Endodermal cell (in vitro differentiated cells): Measurements from ENCODE around the gene PAPOLB. TPM values are rescaled to one million over a fixed set of nuclear protein-coding genes. Genes with fewer than 3 reads are reported as not detected.

Experiments
- DNase-seq: peaks from one replicate; pipeline ENCODE4 v3.0.0-alpha.2; 2017
- H3K27ac ChIP-seq: 2 replicates; pipeline ENCODE4 v1.5.1; 2013; ENCODE audit warnings: mild to moderate bottlenecking, low read depth, low read length, moderate library complexity
- H3K27me3 ChIP-seq: 2 replicates; pipeline ENCODE4 v1.6.1; 2013; ENCODE audit warnings: mild to moderate bottlenecking, low read length, moderate library complexity; ENCODE audit not compliant: insufficient read depth, control insufficient read depth, poor library complexity, severe bottlenecking
- H3K36me3 ChIP-seq: 2 replicates; pipeline ENCODE4 v1.7.0; 2013; ENCODE audit warnings: mild to moderate bottlenecking, low read length, moderate library complexity; ENCODE audit not compliant: control insufficient read depth, insufficient read depth
- H3K4me1 ChIP-seq: one replicate; pipeline ENCODE4 v1.7.0; 2013; ENCODE audit warnings: low read length; ENCODE audit not compliant: control insufficient read depth, insufficient read depth
- H3K4me3 ChIP-seq: 2 replicates; pipeline ENCODE4 v1.5.1; 2013; ENCODE audit warnings: mild to moderate bottlenecking, low read length, moderate library complexity
- H3K9ac ChIP-seq: 2 replicates; pipeline ENCODE4 v1.6.1; 2013; ENCODE audit warnings: mild to moderate bottlenecking, low read length, moderate library complexity; ENCODE audit not compliant: poor library complexity, severe bottlenecking; ENCODE audit errors: extremely low read depth
- H3K9me3 ChIP-seq: 2 replicates; pipeline ENCODE4 v1.6.1; 2013; ENCODE audit warnings: mild to moderate bottlenecking, low read length, moderate library complexity; ENCODE audit not compliant: control insufficient read depth
- H3K27ac Mint-ChIP-seq: 2 replicates; pipeline ENCODE4 v1.8.0; 2020; ENCODE audit warnings: mixed read lengths
- H3K27me3 Mint-ChIP-seq: 2 replicates; pipeline ENCODE4 v1.8.0; 2021; ENCODE audit warnings: mild to moderate bottlenecking, mixed read lengths; ENCODE audit not compliant: insufficient read depth
- H3K36me3 Mint-ChIP-seq: 2 replicates; pipeline ENCODE4 v1.8.0; 2020; ENCODE audit warnings: low read depth, mixed read lengths
- H3K4me1 Mint-ChIP-seq: 2 replicates; pipeline ENCODE4 v1.8.0; 2020; ENCODE audit warnings: mixed read lengths
- H3K4me3 Mint-ChIP-seq: 2 replicates; pipeline ENCODE4 v1.8.0; 2020; ENCODE audit warnings: mild to moderate bottlenecking, moderate library complexity, mixed read lengths
- H3K9me3 Mint-ChIP-seq: 2 replicates; pipeline ENCODE4 v1.8.0; 2020; ENCODE audit warnings: mild to moderate bottlenecking, mixed read lengths
- CTCF ChIP-seq: fragments of 200-600 bp; sonication (generic); conservative IDR thresholded peaks from 2 replicates; pipeline ENCODE4 v1.5.0; 2021; ENCODE audit warnings: antibody characterized with exemption, mild to moderate bottlenecking
- WGBS, 2 experiments: methylation state at CpG; one replicate each; pipeline versions ENCODE4 v1.1.5 to v1.1.7; 2013; ENCODE audit warnings: missing lambda C conversion rate in 2 of 2, mixed read lengths in 1 of 2; ENCODE audit not compliant: insufficient coverage in 1 of 2, insufficient read length in 1 of 2; 5-methylcytosine and 5-hydroxymethylcytosine counted together
- total RNA-seq, 2 donors: library from RNA; stranded (reverse); fragmentation: NEBNext Ultra II Directional in 1 of 2; extraction: Animal tissue kit (Norgen Biotek cat#: 25700) in 1 of 2; gene quantifications; 2 replicates in 1 of 2; 3 replicates in 1 of 2; pipeline ENCODE4 v1.2.1, GENCODE V29; 2021

Gene PAPOLB
- total RNA-seq, 2 donors from 2014 or later, result 1.2 to 1.8 TPM

DNA sequence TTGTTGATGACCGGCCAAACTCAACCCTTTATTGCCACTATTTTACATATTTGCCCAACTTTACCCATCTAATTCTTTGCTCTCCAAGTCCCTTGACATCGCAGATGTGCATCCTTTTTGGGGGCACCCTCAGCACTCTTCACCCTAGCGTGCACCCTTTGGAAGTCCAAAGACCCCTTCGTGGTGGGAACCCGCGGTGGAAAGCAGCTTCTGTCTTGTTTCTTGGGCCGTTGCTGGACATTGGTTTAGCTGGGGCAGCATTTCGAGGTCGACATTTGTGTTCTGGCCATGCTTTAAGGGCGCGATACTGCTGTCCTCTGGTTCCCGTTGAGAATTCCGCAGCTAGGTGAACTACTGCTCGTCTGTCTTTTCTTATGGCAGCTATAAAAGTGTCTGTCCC lies 326 bp upstream of the PAPOLB start:
- Mint-ChIP-seq H3K27ac (no peak overlapping the region), H3K4me1 (peaks cover 16% of the 10 kb centered on the region)
- 90 to 93% methylated on average over 14 of the region's 14 CpGs for WGBS, 2 experiments

DNA sequence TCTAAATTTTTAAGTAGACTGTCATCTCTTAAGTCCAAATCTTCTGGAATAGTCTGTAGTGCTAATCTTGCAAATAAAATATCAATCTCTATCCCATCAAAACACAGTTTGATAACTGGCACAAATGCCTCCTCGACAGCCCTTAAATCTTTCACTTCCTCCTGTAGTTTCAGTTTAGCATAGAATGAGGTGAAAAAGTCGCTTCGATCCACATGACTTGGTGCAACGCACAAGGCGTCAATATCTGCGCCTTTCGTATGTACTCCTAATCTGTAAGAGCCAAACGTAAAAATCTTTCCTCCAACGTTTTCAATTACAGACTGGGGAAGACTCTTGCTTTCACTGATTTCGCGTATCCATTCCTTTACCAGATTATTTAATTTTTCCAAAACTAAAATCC lies 603 bp downstream of the PAPOLB start:
- Mint-ChIP-seq H3K9me3 (peaks cover 16% of the 10 kb centered on the region), H3K36me3 (peaks cover 42% of the 10 kb centered on the region), H3K27ac (no peak overlapping the region), H3K4me3 (no peak overlapping the region), H3K27me3 (no peaks in the 10 kb centered on the region), H3K4me1 (peaks cover 24% of the 10 kb centered on the region)
- WGBS, 2 experiments, result 90 to 92% methylated on average over 9 to 11 of the region's 11 CpGs
- DNase-seq, result no peak
- Histone ChIP-seq H3K27ac (no peak overlapping the region), H3K9me3 (peaks cover 35% of the 10 kb centered on the region), H3K4me3 (peak overlapping the region; percentile 69), H3K4me1 (peaks cover 3% of the 10 kb centered on the region), H3K36me3 (peaks cover 5% of the 10 kb centered on the region), H3K27me3 (no peaks in the 10 kb centered on the region), H3K9ac (no peak overlapping the region)
- no peak for TF ChIP-seq CTCF

More for the DNA sequence above, 326 bp upstream of the PAPOLB start:
- H3K27me3 ChIP-seq, result no peaks in the 10 kb centered on the region
- peaks cover 3% of the 10 kb centered on the region for H3K4me1 ChIP-seq
- no peak for DNase-seq
- H3K36me3 ChIP-seq, result peaks cover 5% of the 10 kb centered on the region
- Mint-ChIP-seq H3K4me3 (no peak overlapping the region), H3K36me3 (peaks cover 50% of the 10 kb centered on the region), H3K27me3 (no peaks in the 10 kb centered on the region), H3K9me3 (peaks cover 16% of the 10 kb centered on the region)
- H3K9me3 ChIP-seq, result peaks cover 35% of the 10 kb centered on the region
- H3K27ac ChIP-seq, result no peak overlapping the region
- H3K9ac ChIP-seq, result no peak overlapping the region
- no peak for TF ChIP-seq CTCF
- peak overlapping the region; percentile 72 for H3K4me3 ChIP-seq

- H3K4me1 ChIP-seq, result peaks cover 3% of the 10 kb centered on the region
- H3K9me3 ChIP-seq, result peaks cover 24% of the 10 kb centered on the region
- no peak for DNase-seq
- peaks cover 2% of the 10 kb centered on the region for H3K9me3 Mint-ChIP-seq
- H3K4me3 ChIP-seq, result peak overlapping the region; percentile 49
- H3K36me3 Mint-ChIP-seq, result peaks cover 26% of the 10 kb centered on the region
- H3K27me3 ChIP-seq, result no peaks in the 10 kb centered on the region
- H3K36me3 ChIP-seq, result no peaks in the 10 kb centered on the region
- no peaks in the 10 kb centered on the region for H3K27me3 Mint-ChIP-seq
- no peak overlapping the region for H3K9ac ChIP-seq
- TF ChIP-seq CTCF, result no peak
- peak overlapping the region; percentile 20 for H3K27ac Mint-ChIP-seq
- 88 to 100% methylated on average over 2 to 3 of the region's 3 CpGs for WGBS, 2 experiments
- H3K4me3 Mint-ChIP-seq, result no peak overlapping the region
- H3K27ac ChIP-seq, result peak overlapping the region; percentile 14
- H3K4me1 Mint-ChIP-seq, result peaks cover 39% of the 10 kb centered on the region
These were observed 4.6 kb downstream of the PAPOLB start for GRCh38 chr7:4857189-4857588.
